ENCODE data around the gene FCN2. TPM values are rescaled to one million over a fixed set of nuclear protein-coding genes. Genes with fewer than 3 reads are reported as not detected.

Gene FCN2
- total and polyA plus RNA-seq, 4 donors, result 0.20 to 0.22 TPM; not detected in 2

- 84 to 93% methylated on average over 11 of the region's 11 CpGs for WGBS, 2 donors
- Histone ChIP-seq H3K27me3 (ENCODE audit: control insufficient read depth in 3 of 3, insufficient read depth in 3 of 3, low read length in 2 of 3) (no peaks in the 10 kb centered on the region), H3K9me3 (ENCODE audit: control insufficient read depth in 4 of 4, insufficient read depth in 3 of 4, low read length in 3 of 4) (no peaks in the 10 kb centered on the region), H3K36me3 (ENCODE audit: control insufficient read depth in 4 of 4, insufficient read depth in 4 of 4, low read length in 4 of 4) (no peaks in the 10 kb centered on the region), H3K4me3 (no peak overlapping the region), H3K27ac (ENCODE audit: low read depth in 1 of 2, low read length in 1 of 2) (no peak overlapping the region), H3K4me1 (ENCODE audit: control insufficient read depth in 5 of 5, insufficient read depth in 5 of 5, low read length in 5 of 5) (peaks cover 0 to 20% (median 3%) of the 10 kb centered on the region in 5 donors), H3K9ac (ENCODE audit: insufficient read depth in 1 of 2, low read length in 2 of 2) (no peak overlapping the region)
- DNase-seq (peak in 1 of 3 donors; percentile 7), ATAC-seq (ENCODE audit: insufficient read depth, low FRiP score) (no peak)
- TF ChIP-seq, protein P1, sequence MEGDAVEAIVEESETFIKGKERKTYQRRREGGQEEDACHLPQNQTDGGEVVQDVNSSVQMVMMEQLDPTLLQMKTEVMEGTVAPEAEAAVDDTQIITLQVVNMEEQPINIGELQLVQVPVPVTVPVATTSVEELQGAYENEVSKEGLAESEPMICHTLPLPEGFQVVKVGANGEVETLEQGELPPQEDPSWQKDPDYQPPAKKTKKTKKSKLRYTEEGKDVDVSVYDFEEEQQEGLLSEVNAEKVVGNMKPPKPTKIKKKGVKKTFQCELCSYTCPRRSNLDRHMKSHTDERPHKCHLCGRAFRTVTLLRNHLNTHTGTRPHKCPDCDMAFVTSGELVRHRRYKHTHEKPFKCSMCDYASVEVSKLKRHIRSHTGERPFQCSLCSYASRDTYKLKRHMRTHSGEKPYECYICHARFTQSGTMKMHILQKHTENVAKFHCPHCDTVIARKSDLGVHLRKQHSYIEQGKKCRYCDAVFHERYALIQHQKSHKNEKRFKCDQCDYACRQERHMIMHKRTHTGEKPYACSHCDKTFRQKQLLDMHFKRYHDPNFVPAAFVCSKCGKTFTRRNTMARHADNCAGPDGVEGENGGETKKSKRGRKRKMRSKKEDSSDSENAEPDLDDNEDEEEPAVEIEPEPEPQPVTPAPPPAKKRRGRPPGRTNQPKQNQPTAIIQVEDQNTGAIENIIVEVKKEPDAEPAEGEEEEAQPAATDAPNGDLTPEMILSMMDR (IDR thresholded peaks at IDR 0.05; ENCODE audit: control extremely low read depth, extremely low read depth), result no peak
These were observed 10.3 kb upstream of the FCN2 start for GRCh38 chr9:134870301-134870694.

DNA sequence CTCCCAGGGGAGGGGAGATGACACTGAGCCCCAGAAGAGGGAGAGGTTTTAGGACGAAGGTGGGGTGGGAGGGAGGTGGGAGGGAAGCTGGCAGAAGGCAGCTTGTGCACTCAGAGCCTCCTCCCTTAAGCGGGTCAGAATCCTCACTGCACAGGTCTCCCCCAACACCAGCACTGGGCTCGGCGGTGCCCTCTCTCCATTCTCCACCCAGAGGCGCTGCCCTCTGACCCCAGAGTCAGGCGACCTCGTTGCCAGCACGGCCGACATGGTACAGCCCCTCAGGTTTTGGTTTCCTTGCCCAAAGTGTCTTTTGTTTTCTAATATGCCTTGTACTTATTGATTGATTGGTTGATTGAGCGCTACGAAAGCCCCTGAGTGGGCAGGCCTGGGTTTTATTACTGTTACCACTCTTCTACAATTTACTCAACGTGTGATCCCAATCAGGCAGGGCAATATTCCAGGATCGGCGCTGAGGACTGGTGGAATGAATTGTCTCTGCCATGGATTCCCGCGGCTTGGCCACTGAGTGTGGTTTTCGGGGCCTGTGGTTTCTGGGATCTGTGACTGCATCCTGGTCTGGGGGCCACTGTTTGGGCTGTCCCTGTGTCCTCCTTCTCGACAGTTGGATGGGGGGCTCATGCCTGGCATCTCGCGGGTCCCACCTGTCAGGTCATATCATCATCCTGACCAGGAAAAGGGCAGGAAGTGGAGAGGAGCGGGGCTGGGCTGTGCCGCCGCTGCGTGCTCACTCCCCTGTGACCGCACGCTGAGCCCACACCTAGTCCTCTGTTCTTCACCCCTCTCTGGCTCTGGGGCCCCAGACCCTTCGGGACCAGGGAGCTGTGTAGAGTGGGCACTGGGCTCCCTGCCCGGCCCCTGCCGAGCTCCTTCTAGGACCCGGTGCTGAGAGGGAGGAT, 9.6 kb upstream of the FCN2 start:
- DNase-seq, result peak in 1 of 3 donors; percentile 45
- Histone ChIP-seq H3K36me3 (ENCODE audit: control insufficient read depth in 4 of 4, insufficient read depth in 4 of 4, low read length in 4 of 4) (no peaks in the 10 kb centered on the region), H3K4me3 (no peak overlapping the region), H3K9me3 (ENCODE audit: control insufficient read depth in 4 of 4, insufficient read depth in 3 of 4, low read length in 3 of 4) (no peaks in the 10 kb centered on the region), H3K9ac (ENCODE audit: insufficient read depth in 1 of 2, low read length in 2 of 2) (peak overlapping the region in 1 of 2 donors; percentile 29), H3K27ac (ENCODE audit: low read depth in 1 of 2, low read length in 1 of 2) (peak overlapping the region in 1 of 2 donors; percentile 63), H3K4me1 (ENCODE audit: control insufficient read depth in 5 of 5, insufficient read depth in 5 of 5, low read length in 5 of 5) (peaks cover 0 to 20% (median 3%) of the 10 kb centered on the region in 5 donors), H3K27me3 (ENCODE audit: control insufficient read depth in 3 of 3, insufficient read depth in 3 of 3, low read length in 2 of 3) (no peaks in the 10 kb centered on the region)
- no peak for ATAC-seq (ENCODE audit: insufficient read depth, low FRiP score)
- 67 to 76% methylated on average over 28 to 30 of the region's 30 CpGs for WGBS, 2 donors
- TF ChIP-seq, protein P1 (IDR thresholded peaks at IDR 0.05; ENCODE audit: control extremely low read depth, extremely low read depth), result no peak

DNA sequence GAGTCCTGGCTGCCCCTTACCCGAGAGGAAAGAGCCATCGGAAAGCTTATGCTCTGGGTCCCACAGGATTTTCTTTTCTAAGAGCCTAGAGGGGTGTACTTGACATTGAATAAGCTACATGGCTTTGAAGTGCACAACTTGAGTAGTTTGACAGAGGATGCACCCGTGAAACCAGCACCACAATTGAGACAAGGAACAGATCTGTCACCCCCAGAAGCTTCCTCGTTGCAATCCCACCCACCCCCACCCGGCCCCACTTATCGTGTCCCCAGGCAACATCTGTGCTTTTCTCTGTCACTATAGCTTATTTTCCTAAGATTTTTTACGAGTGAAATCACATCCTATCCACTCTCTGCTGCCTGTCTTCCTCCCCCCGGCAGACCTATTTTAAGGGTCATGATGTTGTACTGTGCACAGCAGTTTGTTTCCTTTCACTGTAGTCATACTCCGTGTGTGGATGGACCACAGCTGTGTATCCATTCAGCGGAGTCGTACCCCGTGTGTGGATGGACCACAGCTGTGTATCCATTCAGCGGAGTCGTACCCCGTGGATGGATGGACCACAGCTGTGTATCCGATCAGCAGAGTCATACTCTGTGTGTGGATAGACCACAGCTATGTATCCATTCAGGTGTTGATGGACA, 8.8 kb upstream of the FCN2 start:
- Histone ChIP-seq H3K27me3 (ENCODE audit: control insufficient read depth in 3 of 3, insufficient read depth in 3 of 3, low read length in 2 of 3) (no peaks in the 10 kb centered on the region), H3K27ac (ENCODE audit: low read depth in 1 of 2, low read length in 1 of 2) (peak overlapping the region in 1 of 2 donors; percentile 63)
- peak; percentile 83 to 94 (median 87) for DNase-seq

More for the DNA sequence above, 8.8 kb upstream of the FCN2 start:
- Histone ChIP-seq H3K9ac (ENCODE audit: insufficient read depth in 1 of 2, low read length in 2 of 2) (peak overlapping the region in 1 of 2 donors; percentile 29), H3K4me1 (ENCODE audit: control insufficient read depth in 5 of 5, insufficient read depth in 5 of 5, low read length in 5 of 5) (peaks cover 0 to 20% (median 3%) of the 10 kb centered on the region in 5 donors), H3K36me3 (ENCODE audit: control insufficient read depth in 4 of 4, insufficient read depth in 4 of 4, low read length in 4 of 4) (no peaks in the 10 kb centered on the region), H3K4me3 (no peak overlapping the region), H3K9me3 (ENCODE audit: control insufficient read depth in 4 of 4, insufficient read depth in 3 of 4, low read length in 3 of 4) (no peaks in the 10 kb centered on the region)
- ATAC-seq (ENCODE audit: insufficient read depth, low FRiP score), result peak; percentile 72
- TF ChIP-seq, protein P1 (IDR thresholded peaks at IDR 0.05; ENCODE audit: control extremely low read depth, extremely low read depth), result no peak
- WGBS, 2 donors, result 59 to 66% methylated on average over 16 of the region's 16 CpGs

Measured in lung (tissue), 12 donors.